ENCODE measurements around the gene CLSTN2.

DNA sequence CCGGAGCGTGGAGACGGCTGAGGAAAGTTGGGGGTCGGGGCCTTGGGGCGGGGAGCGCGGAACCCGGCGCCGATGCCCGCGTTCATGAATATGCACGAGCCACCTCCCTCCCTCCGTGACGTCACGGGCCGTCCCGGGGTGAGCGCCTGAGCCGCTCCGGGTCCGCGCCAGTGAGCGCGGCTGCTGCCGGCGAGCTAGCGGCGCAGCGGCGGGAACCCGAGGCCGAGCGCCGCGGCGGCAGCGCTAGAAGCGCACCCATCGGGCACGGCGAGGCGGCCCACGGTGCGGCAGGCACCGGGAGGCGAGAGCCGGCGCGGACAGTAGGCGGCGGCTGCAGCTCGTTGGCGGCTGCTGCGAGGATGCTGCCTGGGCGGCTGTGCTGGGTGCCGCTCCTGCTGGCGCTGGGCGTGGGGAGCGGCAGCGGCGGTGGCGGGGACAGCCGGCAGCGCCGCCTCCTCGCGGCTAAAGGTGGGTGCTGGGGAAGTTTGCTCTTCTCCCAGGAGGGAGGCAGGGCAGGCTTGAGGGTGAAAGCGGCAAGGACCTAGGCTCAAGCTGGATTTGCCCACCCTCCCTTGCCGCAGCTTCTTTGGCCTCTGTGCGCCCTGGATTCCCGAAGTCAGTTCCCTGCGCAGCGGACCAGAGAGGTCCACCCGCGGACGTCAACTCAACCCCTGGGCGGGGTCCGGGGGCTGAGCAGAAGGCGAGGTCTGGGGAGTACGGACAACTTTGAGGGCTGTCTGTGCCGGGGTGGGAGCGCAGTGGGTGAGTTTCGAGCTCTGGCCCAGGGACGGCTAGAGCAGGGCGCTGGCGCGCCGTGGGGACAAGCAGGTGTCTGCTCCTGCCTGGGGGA lies at the start of gene CLSTN2:
- TF ChIP-seq, protein P1, sequence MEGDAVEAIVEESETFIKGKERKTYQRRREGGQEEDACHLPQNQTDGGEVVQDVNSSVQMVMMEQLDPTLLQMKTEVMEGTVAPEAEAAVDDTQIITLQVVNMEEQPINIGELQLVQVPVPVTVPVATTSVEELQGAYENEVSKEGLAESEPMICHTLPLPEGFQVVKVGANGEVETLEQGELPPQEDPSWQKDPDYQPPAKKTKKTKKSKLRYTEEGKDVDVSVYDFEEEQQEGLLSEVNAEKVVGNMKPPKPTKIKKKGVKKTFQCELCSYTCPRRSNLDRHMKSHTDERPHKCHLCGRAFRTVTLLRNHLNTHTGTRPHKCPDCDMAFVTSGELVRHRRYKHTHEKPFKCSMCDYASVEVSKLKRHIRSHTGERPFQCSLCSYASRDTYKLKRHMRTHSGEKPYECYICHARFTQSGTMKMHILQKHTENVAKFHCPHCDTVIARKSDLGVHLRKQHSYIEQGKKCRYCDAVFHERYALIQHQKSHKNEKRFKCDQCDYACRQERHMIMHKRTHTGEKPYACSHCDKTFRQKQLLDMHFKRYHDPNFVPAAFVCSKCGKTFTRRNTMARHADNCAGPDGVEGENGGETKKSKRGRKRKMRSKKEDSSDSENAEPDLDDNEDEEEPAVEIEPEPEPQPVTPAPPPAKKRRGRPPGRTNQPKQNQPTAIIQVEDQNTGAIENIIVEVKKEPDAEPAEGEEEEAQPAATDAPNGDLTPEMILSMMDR (IDR thresholded peaks at IDR 0.05; ENCODE audit: poor library complexity): no peak
- TF ChIP-seq EZH2phosphoT487 (IDR thresholded peaks at IDR 0.05; ENCODE audit: low read depth, severe bottlenecking, unreplicated experiment) (no peak), EZH2 (IDR thresholded peaks at IDR 0.05; ENCODE audit: borderline replicate concordance) (peak; percentile 39)

Measured in hepatocyte (in vitro differentiated cells).